Measurements from ENCODE around the gene INPP4B. TPM values are rescaled to one million over a fixed set of nuclear protein-coding genes. Genes with fewer than 3 reads are reported as not detected.

Gene INPP4B
- total and polyA plus RNA-seq, 3 experiments from 2014 or later = 50.3 to 52.6 (median 52.6) TPM

DNA sequence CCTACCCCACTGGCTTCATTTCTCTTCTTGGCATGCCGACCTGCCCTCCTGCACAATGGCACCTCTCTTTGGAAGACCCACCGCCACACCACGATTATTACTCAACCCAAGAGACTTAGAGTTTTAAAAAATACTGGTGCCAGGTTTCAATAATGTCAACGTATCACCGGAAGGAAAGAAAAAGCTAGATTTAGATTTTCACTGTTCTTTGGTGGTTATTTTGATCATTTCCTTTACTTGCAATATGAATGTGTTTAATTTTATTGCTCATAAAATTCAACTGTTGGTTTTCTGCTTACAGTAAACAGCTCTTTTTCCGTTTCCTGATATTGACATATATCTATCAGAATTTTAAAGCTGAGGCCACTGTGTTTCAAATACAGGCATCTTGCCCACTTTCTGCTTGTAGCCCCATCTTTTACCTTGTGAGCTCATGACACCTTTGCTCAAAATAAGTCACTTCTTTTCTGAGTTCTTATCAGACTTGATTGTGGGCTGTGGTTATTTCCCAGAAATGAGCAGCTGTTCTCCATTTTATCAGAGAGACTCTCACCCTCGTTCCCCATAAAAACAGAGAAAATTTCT, 439.1 kb downstream of the INPP4B start:
- H3K4me1 Mint-ChIP-seq = peaks cover 46 to 63% (median 60%) of the 10 kb centered on the region in 3 donors
- H3K4me1 ChIP-seq (ENCODE audit: insufficient read depth, low read length) = peaks cover 49% of the 10 kb centered on the region

DNA sequence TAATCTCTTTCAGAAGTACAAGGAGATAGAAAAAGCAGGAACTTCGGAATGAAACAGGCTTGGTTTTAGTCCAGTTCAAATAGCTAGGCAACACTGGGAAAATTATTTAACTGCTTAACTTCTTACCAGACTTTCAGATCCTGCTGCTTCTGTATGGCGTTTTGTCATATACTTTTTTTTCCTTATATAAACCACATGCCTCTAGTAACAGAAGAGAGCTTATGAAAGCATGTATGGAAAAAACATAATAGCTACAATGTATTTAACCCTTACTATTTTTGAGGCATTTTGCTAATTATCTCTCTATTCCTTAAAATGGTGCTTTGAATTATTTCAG, 439.6 kb downstream of the INPP4B start:
- no peak for DNase-seq
- Mint-ChIP-seq H3K4me3 (peak overlapping the region; percentile 93 to 100 (median 98)), H3K36me3 (peaks cover 0 to 12% (median 0%) of the 10 kb centered on the region in 3 donors), H3K27ac (peak overlapping the region; percentile 81 to 98 (median 96)), H3K9me3 (no peaks in the 10 kb centered on the region), H3K4me1 (peaks cover 50 to 64% (median 63%) of the 10 kb centered on the region in 3 donors), H3K27me3 (no peaks in the 10 kb centered on the region)
- no peak overlapping the region for H3K27ac ChIP-seq (ENCODE audit: low read depth, low read length)
- no peaks in the 10 kb centered on the region for H3K27me3 ChIP-seq (ENCODE audit: insufficient read depth, low read length, poor library complexity, severe bottlenecking)
- H3K4me3 ChIP-seq (ENCODE audit: low read length) = peak overlapping the region; percentile 71
- CTCF ChIA-PET = interaction anchor here (0.7 to 10.6 kb wide), 9 partner anchors 8 to 314 kb away, joined by 3 to 64 read pairs (median 4); no protein-coding TSS in a partner anchor
- POLR2A ChIA-PET = interaction anchor here (0.7 to 2.7 kb wide), 6 partner anchors 8 to 160 kb away, joined by 3 to 19 read pairs (median 4); no protein-coding TSS in a partner anchor
- no peaks in the 10 kb centered on the region for H3K9me3 ChIP-seq (ENCODE audit: low read length)
- H3K4me1 ChIP-seq (ENCODE audit: insufficient read depth, low read length) = peaks cover 52% of the 10 kb centered on the region
- H3K36me3 ChIP-seq (ENCODE audit: insufficient read depth, low read length) = no peaks in the 10 kb centered on the region

More for the DNA sequence above, 439.1 kb downstream of the INPP4B start:
- no peaks in the 10 kb centered on the region for H3K9me3 ChIP-seq (ENCODE audit: low read length)
- peak overlapping the region; percentile 71 for H3K4me3 ChIP-seq (ENCODE audit: low read length)
- no peaks in the 10 kb centered on the region for H3K36me3 ChIP-seq (ENCODE audit: insufficient read depth, low read length)
- H3K27ac ChIP-seq (ENCODE audit: low read depth, low read length) = no peak overlapping the region
- Mint-ChIP-seq H3K27me3 (no peaks in the 10 kb centered on the region), H3K36me3 (peaks cover 0 to 9% (median 0%) of the 10 kb centered on the region in 3 donors), H3K27ac (peak overlapping the region; percentile 79 to 98 (median 95)), H3K4me3 (peak overlapping the region; percentile 93 to 100 (median 98)), H3K9me3 (no peaks in the 10 kb centered on the region)
- DNase-seq = peak in 3 of 5 donors; percentile 36 to 47 (median 40)
- ChIA-PET POLR2A (interaction anchor here (0.7 to 2.7 kb wide), 8 partner anchors 9 to 160 kb away, joined by 3 to 19 read pairs (median 3); no protein-coding TSS in a partner anchor), CTCF (interaction anchor here (0.8 to 10.6 kb wide), 8 partner anchors 8 to 313 kb away, joined by 3 to 64 read pairs (median 4); no protein-coding TSS in a partner anchor)
- no peaks in the 10 kb centered on the region for H3K27me3 ChIP-seq (ENCODE audit: insufficient read depth, low read length, poor library complexity, severe bottlenecking)

DNA sequence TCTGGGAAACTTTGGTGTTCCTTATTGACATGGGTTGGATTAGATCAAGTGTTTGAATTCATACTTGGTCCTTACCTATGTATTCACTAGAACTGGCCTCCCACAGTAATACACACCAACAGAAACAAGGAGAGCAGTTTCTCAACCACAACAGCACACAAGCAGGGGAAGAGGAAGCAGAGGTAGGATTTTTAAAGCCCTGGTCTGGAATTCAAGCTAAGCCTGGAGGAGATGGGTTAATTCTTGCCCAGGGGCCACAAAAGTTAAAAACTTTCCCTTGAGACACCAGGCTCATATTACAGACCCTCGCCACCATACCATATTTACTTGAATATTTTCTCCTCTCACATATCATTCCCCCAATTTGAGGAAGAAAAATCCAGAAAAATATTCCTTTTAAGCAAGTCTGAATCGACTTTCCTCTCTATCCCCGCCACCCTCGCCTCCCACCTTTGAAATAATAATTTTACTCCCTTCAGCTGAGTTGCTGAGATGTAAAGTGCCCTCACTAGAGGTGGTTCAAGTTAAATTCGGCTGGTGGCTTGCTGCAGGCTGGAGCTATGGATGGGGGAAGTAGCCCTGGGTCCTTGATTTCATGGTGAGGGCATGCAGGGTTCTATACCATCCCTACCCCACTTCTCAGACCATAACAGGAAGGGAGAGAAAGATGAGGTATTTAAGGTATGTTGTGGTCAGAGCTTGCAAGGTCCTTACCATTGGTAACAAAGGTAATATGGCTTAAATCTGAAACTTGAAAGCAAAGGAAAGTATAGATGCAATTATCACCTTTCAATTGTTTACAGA, 440.2 kb downstream of the INPP4B start:
- Mint-ChIP-seq H3K36me3 (peaks cover 0 to 14% (median 2%) of the 10 kb centered on the region in 3 donors), H3K27ac (peak overlapping the region; percentile 81 to 98 (median 97)), H3K27me3 (no peaks in the 10 kb centered on the region), H3K4me3 (peak overlapping the region; percentile 93 to 100 (median 98)), H3K9me3 (no peaks in the 10 kb centered on the region), H3K4me1 (peaks cover 54 to 68% (median 62%) of the 10 kb centered on the region in 3 donors)
- no peaks in the 10 kb centered on the region for H3K27me3 ChIP-seq (ENCODE audit: insufficient read depth, low read length, poor library complexity, severe bottlenecking)
- peak overlapping the region; percentile 51 for H3K27ac ChIP-seq (ENCODE audit: low read depth, low read length)
- no peaks in the 10 kb centered on the region for H3K36me3 ChIP-seq (ENCODE audit: insufficient read depth, low read length)
- peaks cover 56% of the 10 kb centered on the region for H3K4me1 ChIP-seq (ENCODE audit: insufficient read depth, low read length)
- DNase-seq = peak in 1 of 5 donors; percentile 5
- H3K4me3 ChIP-seq (ENCODE audit: low read length) = peak overlapping the region; percentile 71
- ChIA-PET CTCF (interaction anchor here (0.7 to 10.6 kb wide), 9 partner anchors 9 to 314 kb away, joined by 3 to 64 read pairs (median 4); no protein-coding TSS in a partner anchor), POLR2A (interaction anchor here (0.6 to 2.7 kb wide), 9 partner anchors 7 to 161 kb away, joined by 3 to 19 read pairs (median 4); no protein-coding TSS in a partner anchor)
- no peaks in the 10 kb centered on the region for H3K9me3 ChIP-seq (ENCODE audit: low read length)

DNA sequence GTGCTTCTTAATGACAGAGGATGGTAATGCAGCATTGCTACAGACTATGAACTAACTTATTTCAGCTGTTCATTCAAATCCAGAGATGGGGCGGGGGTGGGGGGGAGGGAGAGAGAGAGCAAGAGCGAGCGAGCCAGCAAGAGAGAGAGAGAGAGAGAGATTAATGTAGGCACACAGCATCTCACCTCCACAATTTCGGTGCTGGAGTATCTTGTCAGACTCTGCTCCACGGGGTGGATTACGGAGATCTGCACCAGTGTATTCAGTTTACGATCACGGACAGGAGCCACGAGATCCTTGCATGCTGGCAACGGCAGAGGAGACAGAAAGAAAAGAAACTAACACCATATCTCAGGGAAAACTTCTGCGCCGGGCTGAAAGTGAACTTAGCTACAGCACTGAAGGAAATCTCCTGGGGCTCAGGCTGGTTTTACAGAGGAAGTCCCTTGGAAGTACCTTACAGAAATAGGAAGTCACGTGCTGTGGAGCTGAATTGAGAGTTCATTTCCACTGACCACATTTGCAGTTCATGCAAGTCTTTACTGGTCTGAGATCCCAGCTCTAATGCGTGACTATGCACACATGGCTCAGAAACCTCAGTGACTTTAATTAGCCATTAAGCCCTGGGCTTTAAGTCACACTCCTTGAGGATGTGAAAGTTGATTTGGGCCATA, 440.9 kb downstream of the INPP4B start:
- Mint-ChIP-seq H3K27ac (peak overlapping the region; percentile 81 to 98 (median 97)), H3K4me1 (peaks cover 60 to 73% (median 66%) of the 10 kb centered on the region in 3 donors), H3K9me3 (no peaks in the 10 kb centered on the region), H3K27me3 (no peaks in the 10 kb centered on the region), H3K4me3 (peak overlapping the region; percentile 93 to 100 (median 98)), H3K36me3 (peaks cover 0 to 14% (median 7%) of the 10 kb centered on the region in 3 donors)
- ChIA-PET POLR2A (interaction anchor here (0.9 to 2.7 kb wide), 4 partner anchors 9 to 152 kb away, joined by 3 to 19 read pairs (median 6); no protein-coding TSS in a partner anchor), CTCF (interaction anchor here (0.8 to 10.6 kb wide), 5 partner anchors 10 to 51 kb away, joined by 3 to 64 read pairs (median 4); no protein-coding TSS in a partner anchor)
- Histone ChIP-seq H3K27ac (ENCODE audit: low read depth, low read length) (peak overlapping the region; percentile 51), H3K9me3 (ENCODE audit: low read length) (no peaks in the 10 kb centered on the region), H3K4me3 (ENCODE audit: low read length) (peak overlapping the region; percentile 71), H3K4me1 (ENCODE audit: insufficient read depth, low read length) (peaks cover 59% of the 10 kb centered on the region), H3K27me3 (ENCODE audit: insufficient read depth, low read length, poor library complexity, severe bottlenecking) (no peaks in the 10 kb centered on the region), H3K36me3 (ENCODE audit: insufficient read depth, low read length) (no peaks in the 10 kb centered on the region)
- DNase-seq = peak; percentile 21 to 64 (median 55)

DNA sequence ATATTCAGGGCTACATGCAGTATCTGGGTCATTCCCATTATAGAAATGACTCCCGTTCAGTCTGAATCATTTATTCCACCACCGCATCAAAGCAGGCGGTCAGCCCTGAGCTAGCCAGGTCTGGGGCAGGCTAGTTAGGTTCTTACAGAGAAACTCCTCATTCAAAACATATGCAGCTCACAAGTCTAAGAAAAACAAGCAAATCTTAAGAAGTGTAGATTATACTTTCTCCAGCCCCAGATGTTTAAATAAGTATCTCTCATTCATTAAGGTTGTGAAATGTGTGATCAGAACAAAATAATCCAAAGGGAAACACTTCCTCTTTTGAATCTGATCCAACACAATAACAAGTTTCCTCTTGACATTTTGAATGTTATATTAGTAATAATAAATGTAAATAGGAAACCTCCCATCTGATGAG, 441.9 kb downstream of the INPP4B start:
- H3K4me1 ChIP-seq (ENCODE audit: insufficient read depth, low read length) = peaks cover 59% of the 10 kb centered on the region
- ChIA-PET CTCF (interaction anchor here (1.0 to 10.6 kb wide), 2 partner anchors 25 to 50 kb away, joined by 3 to 64 read pairs; no protein-coding TSS in a partner anchor), POLR2A (interaction anchor here (1.3 kb wide), 1 partner anchor 49 kb away, joined by 5 read pairs; no protein-coding TSS in a partner anchor)
- Mint-ChIP-seq H3K36me3 (peaks cover 4 to 15% (median 7%) of the 10 kb centered on the region in 3 donors), H3K4me3 (peak overlapping the region; percentile 93 to 100 (median 98)), H3K4me1 (peaks cover 64 to 73% (median 71%) of the 10 kb centered on the region in 3 donors), H3K27ac (peak overlapping the region; percentile 75 to 98 (median 95)), H3K27me3 (no peaks in the 10 kb centered on the region), H3K9me3 (no peaks in the 10 kb centered on the region)
- no peaks in the 10 kb centered on the region for H3K36me3 ChIP-seq (ENCODE audit: insufficient read depth, low read length)
- peak overlapping the region; percentile 7 for H3K27ac ChIP-seq (ENCODE audit: low read depth, low read length)
- DNase-seq = peak in 1 of 5 donors; percentile 22
- H3K4me3 ChIP-seq (ENCODE audit: low read length) = peak overlapping the region; percentile 71
- no peaks in the 10 kb centered on the region for H3K9me3 ChIP-seq (ENCODE audit: low read length)
- H3K27me3 ChIP-seq (ENCODE audit: insufficient read depth, low read length, poor library complexity, severe bottlenecking) = no peaks in the 10 kb centered on the region

DNA sequence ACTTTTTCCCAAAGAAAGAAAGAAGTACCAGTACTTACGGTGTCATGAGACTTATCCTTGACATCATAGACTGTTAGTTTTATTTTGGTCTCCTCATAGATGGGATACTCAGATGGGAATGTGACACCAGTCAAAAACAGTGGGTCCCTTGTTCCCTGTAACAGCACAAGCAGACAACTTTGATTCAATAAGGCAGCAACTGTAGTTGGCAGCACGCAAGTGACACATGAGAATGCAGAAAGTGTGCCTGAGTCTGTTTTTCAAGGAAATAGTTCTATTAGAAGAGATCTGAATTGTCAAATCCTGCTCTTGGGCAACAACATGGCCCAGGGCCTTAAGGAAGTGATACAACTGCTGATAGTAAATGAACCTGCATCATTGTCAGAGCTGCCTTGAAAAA, 443.2 kb downstream of the INPP4B start:
- ChIA-PET POLR2A (interaction anchor here (1.1 kb wide), 1 partner anchor 14 kb away, joined by 5 read pairs; no protein-coding TSS in a partner anchor), CTCF (interaction anchor here (1.4 to 10.6 kb wide), 3 partner anchors 14 to 49 kb away, joined by 4 to 64 read pairs (median 5); no protein-coding TSS in a partner anchor)
- Histone ChIP-seq H3K4me1 (ENCODE audit: insufficient read depth, low read length) (peaks cover 54% of the 10 kb centered on the region), H3K36me3 (ENCODE audit: insufficient read depth, low read length) (no peaks in the 10 kb centered on the region), H3K9me3 (ENCODE audit: low read length) (no peaks in the 10 kb centered on the region), H3K27ac (ENCODE audit: low read depth, low read length) (peak overlapping the region; percentile 28), H3K4me3 (ENCODE audit: low read length) (peak overlapping the region; percentile 73), H3K27me3 (ENCODE audit: insufficient read depth, low read length, poor library complexity, severe bottlenecking) (no peaks in the 10 kb centered on the region)
- no peaks in the 10 kb centered on the region for H3K27me3 Mint-ChIP-seq
- peak overlapping the region; percentile 85 to 93 (median 89) for H3K4me3 Mint-ChIP-seq
- H3K36me3 Mint-ChIP-seq = peaks cover 4 to 20% (median 11%) of the 10 kb centered on the region in 3 donors
- peak overlapping the region; percentile 84 to 96 (median 92) for H3K27ac Mint-ChIP-seq
- no peak for DNase-seq
- H3K4me1 Mint-ChIP-seq = peaks cover 65 to 76% (median 72%) of the 10 kb centered on the region in 3 donors
- no peaks in the 10 kb centered on the region for H3K9me3 Mint-ChIP-seq

DNA sequence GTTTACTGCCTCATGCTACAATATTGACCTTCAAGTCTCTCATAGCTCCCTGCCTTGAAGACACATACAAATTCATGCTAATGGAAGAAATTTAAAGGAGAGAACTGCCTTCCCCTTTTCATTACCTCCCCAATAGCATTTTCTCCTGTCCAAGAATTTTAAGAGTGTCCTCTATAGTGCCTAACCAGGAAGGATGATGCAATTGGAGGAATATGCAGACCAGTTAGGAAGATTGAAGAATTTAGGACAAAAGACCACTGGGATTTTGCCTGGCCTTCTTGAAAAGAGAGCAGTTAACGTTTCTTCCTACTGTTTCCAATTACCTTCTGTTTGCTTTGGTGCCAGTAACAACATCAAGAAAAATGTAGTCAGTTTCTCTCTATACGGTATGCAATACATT, 443.9 kb downstream of the INPP4B start:
- Histone ChIP-seq H3K9me3 (ENCODE audit: low read length) (no peaks in the 10 kb centered on the region), H3K27me3 (ENCODE audit: insufficient read depth, low read length, poor library complexity, severe bottlenecking) (no peaks in the 10 kb centered on the region), H3K27ac (ENCODE audit: low read depth, low read length) (peak overlapping the region; percentile 28), H3K4me3 (ENCODE audit: low read length) (peak overlapping the region; percentile 73), H3K4me1 (ENCODE audit: insufficient read depth, low read length) (peaks cover 48% of the 10 kb centered on the region), H3K36me3 (ENCODE audit: insufficient read depth, low read length) (no peaks in the 10 kb centered on the region)
- Mint-ChIP-seq H3K27ac (peak overlapping the region; percentile 84 to 96 (median 92)), H3K4me3 (peak overlapping the region; percentile 85 to 93 (median 89)), H3K36me3 (peaks cover 4 to 20% (median 11%) of the 10 kb centered on the region in 3 donors), H3K9me3 (no peaks in the 10 kb centered on the region), H3K4me1 (peaks cover 61 to 74% (median 69%) of the 10 kb centered on the region in 3 donors), H3K27me3 (no peaks in the 10 kb centered on the region)
- POLR2A ChIA-PET = interaction anchor here (1.2 kb wide), 1 partner anchor 47 kb away, joined by 4 read pairs; no protein-coding TSS in a partner anchor
- CTCF ChIA-PET = interaction anchor here (2.0 kb wide), 1 partner anchor 18 kb away, joined by 4 read pairs; no protein-coding TSS in a partner anchor
- DNase-seq = no peak
